ENCODE measurements around the gene ATG4A. TPM values are rescaled to one million over a fixed set of nuclear protein-coding genes. Genes with fewer than 3 reads are reported as not detected.
A peak's percentile ranks its signal among the peaks of the same experiment; 100 is the strongest.

Gene ATG4A
- total RNA-seq, 3 donors from 2014 or later = 17.1 to 23.9 (median 21.3) TPM

- peak; percentile 67 for ATAC-seq
Observed at GRCh38 chrX:108091878-108092291, 307 bp downstream of the ATG4A start.

GRCh38 chrX:108097380-108097779 lies 5.8 kb downstream of the ATG4A start:
- intact Hi-C loops (cut with DNase I, micrococcal nuclease) = no loop called here
- ATAC-seq (no peak), DNase-seq (no peak)
- TF ChIP-seq CTCF (IDR thresholded peaks at IDR 0.05) = no peak
- no peaks in the 10 kb centered on the region for H3K36me3 ChIP-seq (ENCODE audit: low read depth)
- H3K4me3 ChIP-seq = no peak overlapping the region
- no peaks in the 10 kb centered on the region for H3K9me3 ChIP-seq
- H3K4me1 ChIP-seq (ENCODE audit: low read depth) = no peaks in the 10 kb centered on the region

More at GRCh38 chrX:108091878-108092291, 307 bp downstream of the ATG4A start:
- no peak for TF ChIP-seq CTCF (IDR thresholded peaks at IDR 0.05)
- Histone ChIP-seq H3K4me3 (peak overlapping the region; percentile 24), H3K4me1 (ENCODE audit: low read depth) (peaks cover 2% of the 10 kb centered on the region), H3K36me3 (ENCODE audit: low read depth) (no peaks in the 10 kb centered on the region), H3K9me3 (no peaks in the 10 kb centered on the region)
- intact Hi-C loops (cut with DNase I, micrococcal nuclease) = no loop called here
- DNase-seq = no peak

- H3K4me3 ChIP-seq = no peak overlapping the region
- no peaks in the 10 kb centered on the region for H3K9me3 ChIP-seq
- ATAC-seq (no peak), DNase-seq (no peak)
- no peak for TF ChIP-seq CTCF (IDR thresholded peaks at IDR 0.05)
- no peaks in the 10 kb centered on the region for H3K36me3 ChIP-seq (ENCODE audit: low read depth)
- intact Hi-C loops (cut with DNase I, micrococcal nuclease) = no loop called here
- no peaks in the 10 kb centered on the region for H3K4me1 ChIP-seq (ENCODE audit: low read depth)
Observed at GRCh38 chrX:108105473-108105872, 13.9 kb downstream of the ATG4A start.

- Histone ChIP-seq H3K36me3 (ENCODE audit: low read depth) (no peaks in the 10 kb centered on the region), H3K4me3 (no peak overlapping the region), H3K9me3 (no peaks in the 10 kb centered on the region), H3K4me1 (ENCODE audit: low read depth) (no peaks in the 10 kb centered on the region)
- TF ChIP-seq CTCF (IDR thresholded peaks at IDR 0.05) = no peak
- DNase-seq (no peak), ATAC-seq (no peak)
- intact Hi-C loops (cut with DNase I, micrococcal nuclease) = no loop called here
Observed at GRCh38 chrX:108114541-108114940, 23.0 kb downstream of the ATG4A start.

GRCh38 chrX:108117988-108118387 lies 26.4 kb downstream of the ATG4A start:
- TF ChIP-seq CTCF (IDR thresholded peaks at IDR 0.05) = no peak
- intact Hi-C loops (cut with DNase I, micrococcal nuclease) = no loop called here
- Histone ChIP-seq H3K9me3 (no peaks in the 10 kb centered on the region), H3K4me1 (ENCODE audit: low read depth) (no peaks in the 10 kb centered on the region), H3K36me3 (ENCODE audit: low read depth) (no peaks in the 10 kb centered on the region), H3K4me3 (no peak overlapping the region)
- ATAC-seq (peak; percentile 94), DNase-seq (peak in 1 of 3 donors; percentile 5)

- no peak for TF ChIP-seq CTCF (IDR thresholded peaks at IDR 0.05)
- no peak overlapping the region for H3K4me3 ChIP-seq
- H3K4me1 ChIP-seq (ENCODE audit: low read depth) = no peaks in the 10 kb centered on the region
- no peaks in the 10 kb centered on the region for H3K36me3 ChIP-seq (ENCODE audit: low read depth)
- ATAC-seq = no peak
- DNase-seq = no peak
- intact Hi-C loops (cut with DNase I, micrococcal nuclease) = no loop called here
- H3K9me3 ChIP-seq = no peaks in the 10 kb centered on the region
Observed at GRCh38 chrX:108121291-108121690, 29.7 kb downstream of the ATG4A start.
